Stimulated activated CD8-positive, alpha-beta memory T cell treated with anti-CD3 and anti-CD28 coated beads, Interleukin-7, amount 100 ng/mL, for 24 hours (primary cell): ENCODE results near the gene ERCC6L2.
A peak's percentile ranks its signal among the peaks of the same experiment; 100 is the strongest.

ENCODE experiments used
- DNase-seq: peaks from one replicate; pipeline ENCODE4 v3.0.0-alpha.2; 2020; ENCODE audit warnings: low read depth

Gene ERCC6L2, protein sequence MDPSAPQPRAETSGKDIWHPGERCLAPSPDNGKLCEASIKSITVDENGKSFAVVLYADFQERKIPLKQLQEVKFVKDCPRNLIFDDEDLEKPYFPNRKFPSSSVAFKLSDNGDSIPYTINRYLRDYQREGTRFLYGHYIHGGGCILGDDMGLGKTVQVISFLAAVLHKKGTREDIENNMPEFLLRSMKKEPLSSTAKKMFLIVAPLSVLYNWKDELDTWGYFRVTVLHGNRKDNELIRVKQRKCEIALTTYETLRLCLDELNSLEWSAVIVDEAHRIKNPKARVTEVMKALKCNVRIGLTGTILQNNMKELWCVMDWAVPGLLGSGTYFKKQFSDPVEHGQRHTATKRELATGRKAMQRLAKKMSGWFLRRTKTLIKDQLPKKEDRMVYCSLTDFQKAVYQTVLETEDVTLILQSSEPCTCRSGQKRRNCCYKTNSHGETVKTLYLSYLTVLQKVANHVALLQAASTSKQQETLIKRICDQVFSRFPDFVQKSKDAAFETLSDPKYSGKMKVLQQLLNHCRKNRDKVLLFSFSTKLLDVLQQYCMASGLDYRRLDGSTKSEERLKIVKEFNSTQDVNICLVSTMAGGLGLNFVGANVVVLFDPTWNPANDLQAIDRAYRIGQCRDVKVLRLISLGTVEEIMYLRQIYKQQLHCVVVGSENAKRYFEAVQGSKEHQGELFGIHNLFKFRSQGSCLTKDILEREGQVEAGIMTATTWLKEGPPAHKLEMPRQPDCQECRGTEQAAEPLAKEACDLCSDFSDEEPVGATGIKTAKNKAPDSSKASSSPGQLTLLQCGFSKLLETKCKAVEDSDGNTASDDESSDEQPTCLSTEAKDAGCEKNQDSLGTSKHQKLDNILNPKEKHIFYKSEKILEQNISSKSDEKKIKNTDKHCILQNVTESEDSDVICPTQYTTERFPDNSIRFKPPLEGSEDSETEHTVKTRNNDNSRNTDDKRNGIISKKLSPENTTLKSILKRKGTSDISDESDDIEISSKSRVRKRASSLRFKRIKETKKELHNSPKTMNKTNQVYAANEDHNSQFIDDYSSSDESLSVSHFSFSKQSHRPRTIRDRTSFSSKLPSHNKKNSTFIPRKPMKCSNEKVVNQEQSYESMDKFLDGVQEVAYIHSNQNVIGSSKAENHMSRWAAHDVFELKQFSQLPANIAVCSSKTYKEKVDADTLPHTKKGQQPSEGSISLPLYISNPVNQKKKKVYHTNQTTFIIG (N-terminal part only)

DNA sequence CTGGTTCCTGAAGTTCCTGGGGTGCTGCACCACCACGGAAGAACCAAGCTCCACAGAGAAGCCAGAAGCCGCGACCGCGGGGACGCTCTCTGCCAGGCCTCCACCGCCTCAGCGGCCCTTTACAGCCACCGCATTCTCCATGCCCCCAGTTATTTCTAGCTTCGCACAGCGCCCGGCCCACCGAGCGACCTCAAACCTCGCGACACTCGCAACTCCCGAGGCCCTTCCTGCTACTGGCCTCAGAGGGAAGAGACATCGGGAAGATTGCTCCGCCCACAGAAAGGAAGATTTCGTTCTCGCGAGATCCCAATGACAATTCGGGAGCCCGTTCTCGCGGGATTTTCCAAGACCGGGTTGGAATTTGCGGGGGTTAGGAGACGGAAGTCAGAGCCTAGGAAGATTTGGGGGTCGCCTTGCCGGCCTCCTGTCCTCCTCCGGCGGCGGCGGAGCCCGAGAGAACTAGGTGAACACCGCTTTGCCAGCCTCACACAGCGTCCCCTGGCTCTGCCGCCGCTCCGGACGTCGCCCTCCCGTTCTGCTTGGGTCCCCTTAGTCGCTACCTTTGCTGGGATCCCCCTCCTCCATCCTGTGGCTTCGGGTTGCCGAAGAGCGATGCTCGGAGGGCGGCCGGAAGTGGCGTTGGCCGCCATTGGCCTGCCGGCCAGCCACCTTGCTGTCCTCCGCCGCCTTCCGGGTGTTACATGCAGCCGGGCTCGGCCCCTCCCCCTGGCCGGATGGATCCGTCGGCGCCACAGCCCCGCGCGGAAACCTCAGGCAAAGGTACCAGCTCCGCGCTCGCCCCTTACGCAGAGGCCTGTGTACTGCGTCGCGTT, at the start of gene ERCC6L2:
Gene ERCC6L2, plus strand, starts transcription at position 387 of the 833 bp plus-strand sequence. Its CDS starts 348 bp downstream, at position 735.
- DNase-seq, result peak; percentile 86

DNA sequence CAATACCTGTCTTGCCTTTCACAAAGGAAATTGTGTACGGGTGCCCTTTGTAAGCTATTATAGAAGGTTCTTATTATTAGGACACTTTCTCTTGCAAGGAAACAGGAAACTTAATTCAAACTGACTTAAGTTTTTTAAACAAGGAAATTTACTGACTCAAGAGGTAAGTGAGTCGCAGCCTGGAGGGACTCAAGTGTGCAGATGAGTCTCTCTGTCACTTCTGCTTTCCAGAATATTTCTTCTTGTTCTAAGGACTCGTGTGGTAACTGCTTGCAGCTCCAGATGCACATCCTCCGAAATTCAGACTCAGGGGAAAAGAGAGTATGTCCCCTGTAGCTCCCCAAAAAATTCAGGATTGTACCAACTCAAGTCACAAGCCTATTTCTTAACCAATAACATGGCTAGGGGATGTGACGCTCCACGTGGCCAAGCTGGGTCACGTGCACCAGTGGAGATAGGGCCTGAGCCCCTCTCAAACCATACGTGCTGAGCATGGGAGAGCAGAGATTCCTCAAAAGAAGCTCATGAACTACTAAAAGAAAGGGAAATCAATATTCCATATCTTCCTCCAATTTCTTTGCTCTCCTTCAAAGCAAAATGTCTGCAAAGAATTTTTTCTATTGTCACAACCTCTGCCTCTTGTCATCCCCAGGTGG, 49.2 kb upstream of the ERCC6L2 start:
- DNase-seq, result no peak

GRCh38 chr9:95830768-95831167, 44.7 kb upstream of the ERCC6L2 start:
- DNase-seq, result no peak

- DNase-seq, result no peak
Observed at GRCh38 chr9:95831810-95832209, 43.7 kb upstream of the ERCC6L2 start.

DNA sequence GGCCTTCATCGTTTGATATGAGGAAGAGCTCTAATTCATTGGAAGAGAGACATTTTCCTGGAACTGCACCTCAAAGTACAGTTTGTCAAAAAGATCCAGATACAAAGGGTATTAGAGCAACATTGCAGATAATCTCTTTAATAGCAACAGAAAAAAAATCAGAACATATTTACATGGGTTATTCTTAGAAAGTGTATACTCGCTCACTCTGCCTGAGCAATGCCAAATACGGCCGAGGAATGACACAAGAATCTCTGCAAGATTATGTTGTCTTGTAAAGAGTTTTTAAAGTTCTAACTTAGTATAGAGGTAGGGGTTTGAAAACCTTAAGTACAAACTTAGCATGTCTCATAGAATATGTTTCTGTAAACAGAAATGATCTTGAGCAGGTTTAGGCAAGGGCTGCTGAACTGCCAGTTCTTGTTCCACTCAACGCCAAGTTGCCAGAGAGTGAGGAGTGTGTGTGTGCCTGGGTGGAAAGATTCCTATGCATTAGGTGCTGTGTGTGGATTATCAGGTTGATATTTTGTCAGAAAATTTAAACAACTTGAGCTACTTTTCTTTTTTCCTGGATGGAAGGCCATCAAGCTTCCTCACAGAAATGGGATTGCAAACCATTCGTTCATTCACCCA, 41.8 kb upstream of the ERCC6L2 start:
- DNase-seq, result no peak

GRCh38 chr9:95834281-95834907, 41.1 kb upstream of the ERCC6L2 start:
- no peak for DNase-seq

GRCh38 chr9:95835393-95835792, 40.1 kb upstream of the ERCC6L2 start:
- DNase-seq, result no peak

DNA sequence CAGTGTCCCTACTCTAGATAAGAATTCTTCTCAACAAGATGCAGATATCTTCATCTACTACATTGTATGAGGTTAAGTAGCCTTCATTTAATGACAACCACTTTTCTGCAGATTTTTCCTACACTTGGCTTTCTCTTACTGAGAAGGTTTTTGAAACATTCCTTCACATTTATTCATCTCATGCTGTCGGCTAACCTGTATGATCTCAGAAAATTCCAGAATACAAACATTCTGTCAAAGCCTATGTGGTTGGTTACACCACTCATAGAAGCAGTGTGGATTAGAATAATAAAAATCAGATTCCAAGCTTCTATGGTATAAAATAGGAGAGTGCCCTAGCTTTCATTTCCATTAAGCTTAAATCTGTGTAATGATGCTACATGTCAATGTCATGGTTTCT, 39.4 kb upstream of the ERCC6L2 start:
- DNase-seq, result no peak

DNA sequence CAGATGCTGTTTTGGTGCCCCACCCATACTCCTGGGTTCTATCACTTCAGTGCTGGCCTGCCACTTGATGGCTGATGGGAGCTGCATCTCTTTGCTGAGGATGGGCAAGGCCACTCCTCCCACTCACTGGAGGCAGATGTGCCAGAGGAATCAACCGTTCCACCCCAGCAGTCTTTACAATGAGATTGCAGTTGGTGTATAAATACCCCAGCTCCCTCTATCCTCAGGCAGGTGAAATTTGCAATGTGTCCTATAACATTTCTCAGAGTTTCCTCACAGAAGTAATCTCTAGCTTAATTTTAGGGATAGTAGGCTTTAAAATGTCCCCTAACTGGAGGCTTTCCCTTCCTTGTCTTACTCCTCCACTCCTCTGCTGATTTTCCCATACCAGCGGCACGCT, 36.5 kb upstream of the ERCC6L2 start:
- no peak for DNase-seq

DNA sequence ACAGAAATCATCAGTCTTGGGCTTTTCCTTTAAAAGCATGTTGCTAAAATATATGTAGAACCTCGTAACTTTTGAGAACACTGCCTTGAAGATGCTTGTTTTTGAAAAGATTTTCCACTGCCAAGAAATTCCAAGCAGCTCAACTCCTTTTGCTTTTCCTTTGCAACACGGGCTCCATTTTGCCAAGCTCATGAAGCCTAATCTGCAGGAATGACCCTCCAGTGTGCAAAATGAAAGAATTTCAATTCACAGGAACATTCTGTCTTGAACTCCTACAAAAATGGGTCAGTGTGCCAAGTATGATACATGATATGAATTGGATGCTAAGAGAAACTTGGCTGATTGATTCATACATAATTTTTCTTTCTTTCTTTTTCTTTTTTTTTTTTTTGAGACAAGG, 35.4 kb upstream of the ERCC6L2 start:
- no peak for DNase-seq

DNA sequence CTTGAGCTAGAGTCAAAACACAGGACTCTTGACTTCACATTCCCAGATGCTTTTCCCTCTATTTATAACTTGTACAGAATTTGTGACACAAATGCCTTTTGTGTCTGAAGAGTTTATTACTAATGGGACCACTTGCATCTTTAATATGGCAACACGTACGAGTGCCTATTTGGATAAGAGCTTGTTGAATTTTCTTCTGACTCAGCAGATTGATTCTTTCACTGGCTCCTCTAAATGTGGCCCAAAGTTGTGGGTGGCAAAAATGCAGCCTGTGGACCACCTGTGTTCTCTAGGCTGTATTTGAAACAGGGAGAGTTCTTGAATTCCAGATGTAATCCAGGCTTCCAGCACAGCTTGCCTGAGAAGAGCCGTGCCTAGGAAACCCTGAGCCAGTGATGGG, 34.1 kb upstream of the ERCC6L2 start:
- DNase-seq, result no peak

- DNase-seq, result no peak
Observed at GRCh38 chr9:95845751-95846150, 29.7 kb upstream of the ERCC6L2 start.

DNA sequence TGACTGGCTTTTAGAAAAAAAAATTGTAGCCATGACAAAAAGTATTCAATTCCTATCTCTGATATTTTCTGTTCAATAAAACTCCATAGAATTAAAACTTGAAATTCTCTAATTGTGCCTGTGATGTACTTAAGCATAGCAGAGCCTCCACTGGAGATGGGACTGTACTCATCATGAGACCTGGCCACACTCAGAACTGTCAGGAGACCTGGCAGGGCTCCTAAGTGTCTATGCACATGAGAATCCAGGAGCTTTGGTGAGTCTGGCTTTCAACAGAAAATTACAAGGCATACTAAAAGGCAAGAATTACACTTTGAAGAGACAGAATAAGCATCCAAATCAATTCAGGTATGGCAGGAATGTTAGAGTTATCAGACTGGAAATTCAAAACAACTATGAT, 26.7 kb upstream of the ERCC6L2 start:
- no peak for DNase-seq

DNA sequence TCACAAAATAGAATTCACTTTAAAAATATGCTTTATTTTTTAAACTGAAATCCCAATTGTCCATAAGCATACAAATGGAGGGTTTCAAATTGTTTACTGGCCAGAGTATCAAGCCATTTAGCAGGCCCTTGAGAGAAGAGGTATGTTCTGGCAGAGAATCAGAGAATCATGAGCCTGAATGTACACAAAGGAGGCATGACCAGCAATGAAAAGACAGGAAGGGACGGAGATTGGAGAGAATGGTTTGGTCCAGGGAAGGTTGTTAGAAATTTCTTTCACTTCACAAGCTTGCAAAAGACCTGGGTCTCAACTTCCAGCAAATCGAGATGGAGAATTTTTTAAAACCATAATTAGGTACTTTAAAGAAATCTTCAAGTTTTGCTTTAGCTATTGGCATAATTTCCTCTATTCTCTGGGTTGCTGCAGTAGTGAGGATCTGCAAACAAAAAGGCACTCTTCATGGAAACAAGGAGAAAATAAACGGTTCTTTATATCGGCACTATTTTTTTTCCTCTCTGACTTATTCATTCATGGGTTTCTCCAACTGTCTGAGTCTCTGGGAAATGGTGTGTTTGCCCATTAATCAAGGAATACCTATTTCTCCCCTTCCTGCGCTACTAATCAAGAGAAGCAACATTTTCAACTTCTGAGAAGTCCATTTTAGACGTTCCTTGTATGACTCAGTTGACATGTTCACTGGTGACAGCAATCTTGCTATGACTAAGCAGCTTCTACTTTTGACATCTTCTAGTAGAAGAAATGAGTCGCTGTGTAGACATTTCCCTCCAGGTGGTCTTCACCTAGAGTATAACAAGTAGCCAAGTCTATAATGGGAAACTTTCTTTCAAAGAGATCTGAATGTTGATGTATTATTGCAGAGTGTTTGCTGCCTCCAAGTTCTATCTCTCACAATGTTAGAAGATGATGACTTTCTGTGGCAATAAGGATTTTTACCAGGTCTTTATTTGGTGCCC, 23.1 kb upstream of the ERCC6L2 start:
- DNase-seq, result no peak

DNA sequence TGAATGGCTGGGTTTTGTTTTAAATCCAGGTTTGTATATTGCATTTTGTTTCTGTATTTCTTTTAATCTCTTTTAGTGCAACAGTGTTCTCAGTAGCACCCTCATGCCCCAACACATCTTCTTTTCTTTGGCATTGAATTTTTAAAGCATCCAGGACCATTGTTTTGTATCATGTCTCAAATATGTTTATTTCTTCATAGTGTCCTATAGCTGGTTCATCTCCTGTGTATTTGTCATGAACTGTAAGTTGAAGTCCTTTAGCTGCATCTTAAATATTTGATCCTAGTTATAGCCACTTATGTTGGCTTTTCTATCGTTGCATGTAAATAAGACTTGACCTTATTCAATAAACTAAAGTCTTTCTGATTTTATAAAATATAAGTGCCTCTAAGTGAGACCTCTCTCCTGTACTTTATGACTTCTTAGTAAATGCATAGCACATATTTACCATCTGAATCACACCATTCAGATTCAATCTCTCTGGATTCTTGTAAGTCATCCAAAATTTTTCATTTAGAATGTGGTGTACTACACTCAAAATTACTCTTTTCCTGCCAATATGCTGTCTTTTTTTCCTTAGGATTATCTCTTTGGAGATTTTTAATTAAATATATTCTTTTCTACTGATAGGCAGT, 21.0 kb upstream of the ERCC6L2 start:
- DNase-seq, result no peak

DNA sequence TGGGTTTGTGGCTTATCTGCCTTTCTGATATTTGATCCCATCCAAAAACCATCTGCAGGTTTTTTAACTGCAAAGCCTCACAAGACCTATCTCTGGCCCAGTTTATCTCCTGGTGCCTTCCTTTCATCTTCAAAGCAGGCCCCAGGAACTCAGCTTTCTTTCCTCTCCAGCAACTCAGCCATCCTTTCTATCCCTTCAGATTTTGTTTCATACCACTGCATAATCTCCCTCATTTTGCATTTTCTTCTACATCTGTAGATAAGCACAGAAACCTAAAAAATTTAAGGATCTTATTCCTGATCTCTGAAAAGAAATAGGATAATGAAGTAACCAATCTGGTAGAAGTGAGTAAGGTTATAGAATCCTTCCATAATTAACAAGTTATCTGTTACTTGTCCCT, 19.5 kb upstream of the ERCC6L2 start:
- DNase-seq, result no peak

DNA sequence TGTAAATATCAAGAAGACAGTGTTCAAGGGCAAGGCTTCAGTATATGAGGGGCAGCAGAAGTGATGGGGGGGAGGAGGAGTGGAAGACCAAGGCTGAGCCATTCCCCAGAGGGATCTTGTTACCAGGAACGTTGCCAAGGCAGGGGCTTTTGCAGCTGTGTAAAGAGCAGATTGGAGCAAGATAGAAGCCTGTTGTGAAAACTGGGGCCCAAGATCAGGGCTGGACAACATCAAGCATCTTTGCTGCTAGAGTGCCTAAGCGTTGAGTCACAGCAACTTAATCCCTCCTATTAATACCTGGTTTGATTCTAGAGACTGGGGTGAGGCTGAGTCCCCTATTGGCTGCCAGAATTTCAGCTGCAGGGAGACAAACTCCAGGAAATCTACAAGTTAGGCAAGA, 18.4 kb upstream of the ERCC6L2 start:
- DNase-seq, result no peak

- DNase-seq, result no peak
Observed at GRCh38 chr9:95857896-95858295, 17.6 kb upstream of the ERCC6L2 start.
